D721Med (cell line): Measurements from ENCODE around the gene TTBK2.

Experiments used
- DNase-seq: peaks from one replicate; pipeline ENCODE4 v3.0.0; 2011; ENCODE audit warnings: low spot score; ENCODE audit not compliant: insufficient read length
- FAIRE-seq: peaks from 2 replicates; lab custom pipeline; 2011; peaks lifted over from hg19 to GRCh38; lab: Jason Lieb, UNC
- CTCF ChIP-seq: IDR thresholded peaks from 2 replicates; pipeline ENCODE4 v1.5.1; 2012; ENCODE audit warnings: mild to moderate bottlenecking, control low read depth; ENCODE audit not compliant: insufficient read depth; ENCODE audit errors: missing control alignments

TTBK2 gene

DNA sequence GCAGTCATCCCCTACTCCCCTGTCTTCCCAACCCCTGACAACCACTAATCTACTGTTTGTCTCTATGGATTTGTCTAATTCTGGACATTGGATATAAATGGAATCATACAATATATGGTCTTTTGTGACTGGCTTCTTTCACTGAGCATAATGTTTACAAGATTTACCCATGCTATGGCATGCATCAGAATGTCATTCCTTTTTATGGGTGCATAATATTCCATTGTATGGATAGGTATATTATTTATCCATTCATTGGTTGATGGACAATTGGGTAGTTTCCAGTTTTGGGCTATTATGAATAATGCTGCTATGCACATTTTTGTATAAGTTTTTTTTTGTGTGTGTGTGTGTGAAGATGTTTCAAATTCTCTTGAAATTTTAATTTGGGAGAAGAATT lies 16.6 kb upstream of the TTBK2 start:
- TF ChIP-seq CTCF = no peak
- DNase-seq = no peak
- FAIRE-seq = no peak

DNA sequence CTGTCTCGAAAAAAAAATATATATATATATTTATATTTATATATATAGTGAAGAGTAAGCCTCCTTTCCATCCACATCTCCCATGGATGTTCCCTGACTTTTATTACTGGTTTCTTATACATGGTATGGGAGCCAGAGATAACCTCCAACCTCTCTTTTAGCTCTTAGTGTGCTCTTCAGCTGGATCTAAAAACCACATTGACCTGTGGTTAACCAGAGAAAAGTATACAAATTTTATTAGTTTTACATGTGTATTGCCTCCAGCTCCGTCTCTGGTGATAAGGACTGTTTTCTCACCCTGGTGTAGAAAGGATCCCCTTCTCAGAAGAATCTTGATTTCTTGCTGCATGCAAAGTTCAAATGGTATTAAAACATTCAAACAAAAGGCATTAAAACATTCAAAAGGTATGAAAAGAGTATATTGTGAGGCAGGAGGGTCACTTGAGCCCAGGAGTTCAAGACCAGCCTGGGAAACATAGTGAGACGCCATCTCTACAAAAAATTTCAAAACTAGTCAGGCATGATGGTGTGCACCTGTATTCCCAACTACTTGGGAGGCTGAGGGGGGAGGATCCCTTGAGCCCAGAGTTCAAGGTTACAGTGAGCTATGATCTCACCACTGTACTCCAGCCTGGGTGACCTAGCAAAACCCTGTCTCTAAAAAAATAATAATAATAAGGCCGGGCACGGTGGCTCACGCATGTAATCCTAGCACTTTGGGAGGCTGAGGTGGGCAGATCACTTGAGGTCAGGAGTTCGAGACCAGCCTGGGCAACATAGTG lies 13.5 kb upstream of the TTBK2 start:
- TF ChIP-seq CTCF = no peak
- DNase-seq (no peak), FAIRE-seq (no peak)

DNA sequence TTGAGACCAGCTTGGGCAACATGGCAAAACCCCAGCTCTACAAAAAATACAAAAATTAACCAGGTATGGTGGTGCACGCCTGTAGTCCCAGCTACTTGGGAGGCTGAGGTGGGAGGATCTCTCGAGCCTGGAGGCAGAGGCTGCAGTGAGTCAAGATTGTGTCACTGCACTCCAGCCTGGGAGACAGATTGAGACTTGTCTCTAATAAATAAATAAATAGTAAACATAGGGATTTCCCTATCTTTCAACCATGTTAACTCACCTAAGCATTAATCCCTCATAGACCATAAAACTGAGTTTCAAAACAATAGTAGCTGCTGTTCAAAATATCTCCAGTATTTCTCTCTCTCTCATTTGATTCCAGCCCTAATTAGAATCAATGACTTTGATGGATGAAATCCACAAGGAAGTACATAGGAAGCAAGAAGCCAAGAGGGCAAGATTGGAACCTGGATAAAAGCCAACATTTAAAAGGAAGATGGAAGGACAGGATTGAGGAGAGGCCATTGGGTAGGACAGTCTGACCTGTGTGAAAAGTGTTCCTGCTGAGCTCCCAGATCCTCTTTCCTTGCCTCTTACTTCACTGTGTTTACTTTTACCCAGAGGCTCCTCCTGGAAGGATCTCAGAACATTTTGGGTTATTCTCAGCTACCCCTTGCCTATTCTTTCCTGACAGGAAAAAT lies 12.4 kb upstream of the TTBK2 start:
- no peak for DNase-seq
- FAIRE-seq = no peak
- no peak for TF ChIP-seq CTCF

DNA sequence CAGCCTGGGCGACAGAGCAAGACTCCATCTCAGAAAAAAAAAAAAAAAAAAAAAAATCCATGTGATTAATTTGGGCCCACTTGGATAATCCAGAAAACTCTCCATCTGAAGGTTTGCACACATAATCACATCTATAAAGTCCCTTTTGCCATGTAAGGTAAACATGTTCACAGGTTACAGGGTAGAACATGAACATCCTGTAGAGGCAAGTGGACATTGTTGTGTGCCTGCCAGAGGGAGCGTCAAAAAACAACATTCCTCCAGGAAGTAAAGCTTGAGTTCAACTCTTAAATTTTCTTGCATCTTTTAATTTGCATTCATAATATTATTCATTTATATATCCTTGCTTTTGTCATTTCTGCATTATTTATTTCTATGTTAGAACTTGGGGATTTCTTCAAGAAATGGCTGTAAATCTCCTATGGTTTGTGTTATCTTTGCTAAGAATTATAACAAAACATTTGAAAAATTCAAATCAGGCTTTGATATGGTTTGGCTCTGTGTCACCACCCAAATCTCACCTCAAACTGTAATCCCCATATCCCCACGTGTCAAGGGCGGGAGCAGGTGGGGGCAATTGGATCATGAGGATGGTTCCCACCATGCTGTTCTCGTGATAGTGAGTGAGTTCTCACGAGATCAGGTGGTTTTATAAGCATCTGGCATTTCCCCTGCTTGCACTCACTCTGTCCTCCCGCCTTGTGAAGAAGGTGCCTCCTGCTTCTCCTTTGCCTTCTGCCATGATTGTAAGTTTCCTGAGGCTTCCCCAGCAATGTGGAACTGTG lies 11.3 kb upstream of the TTBK2 start:
- TF ChIP-seq CTCF = no peak
- no peak for DNase-seq
- FAIRE-seq = no peak

DNA sequence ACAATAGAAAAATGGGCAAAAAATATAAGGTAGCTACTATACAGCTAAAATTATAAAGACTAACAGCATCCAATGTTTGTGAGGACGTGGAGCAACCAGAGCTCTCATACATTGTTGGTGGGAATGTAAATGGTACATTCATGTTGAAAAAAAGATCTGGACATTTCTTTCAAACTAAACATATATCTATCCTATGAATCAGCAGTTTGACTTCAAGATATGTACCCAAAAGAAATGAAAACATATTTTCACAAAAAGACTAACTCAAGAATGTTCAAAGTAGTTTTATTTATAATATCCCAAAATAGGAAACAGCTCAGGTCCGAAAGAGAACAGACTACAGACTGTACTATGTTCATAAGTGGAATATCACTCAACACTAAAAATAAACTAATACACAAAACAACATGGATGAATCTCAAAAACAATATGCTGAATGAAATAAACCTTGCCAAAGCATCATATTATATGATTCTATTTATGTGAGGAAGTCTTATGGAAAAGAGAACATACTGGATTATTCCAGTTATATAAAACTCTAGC lies 8.8 kb upstream of the TTBK2 start:
- no peak for DNase-seq
- TF ChIP-seq CTCF = no peak
- no peak for FAIRE-seq

DNA sequence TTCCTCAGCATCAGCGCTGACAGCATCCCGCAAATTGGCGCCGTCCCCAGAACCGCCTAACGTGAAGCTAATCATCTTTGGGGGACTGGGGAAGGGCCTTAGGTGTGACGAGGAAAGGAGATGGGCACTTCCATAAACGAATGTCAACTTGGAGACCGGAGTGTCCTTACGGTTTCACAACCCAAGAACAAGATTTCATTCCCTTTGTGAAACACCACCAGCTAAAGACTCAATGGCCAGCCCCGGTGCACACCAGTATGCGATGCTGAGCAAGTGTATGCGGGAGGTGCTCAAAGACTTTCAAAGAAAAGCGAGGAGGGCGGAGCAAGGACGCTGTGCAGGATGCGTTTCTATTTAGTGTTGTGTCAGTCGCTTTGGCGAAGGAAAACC lies 759 bp upstream of the TTBK2 start:
- no peak for TF ChIP-seq CTCF
- no peak for FAIRE-seq
- no peak for DNase-seq
